IPS DF 19.7 (cell line): ENCODE measurements around the gene JUND.
"Not testable (repeated sequence)": the region's sequence is repeated elsewhere in the genome, so short reads cannot be mapped to it uniquely, and the experiment has no call there.

Experiments
- DNase-seq: peaks from one replicate; pipeline ENCODE4 v3.0.0-alpha.2; 2013; ENCODE audit warnings: low read depth, low spot score

Gene JUND

GRCh38 chr19:18281082-18282020, at the start of gene JUND:
Gene JUND, minus strand, starts transcription at chr19:18281622. Its CDS starts 138 bp downstream, at chr19:18281484.
- peak; percentile 50 for DNase-seq

- DNase-seq: no peak
These were observed 49.4 kb upstream of the JUND start for GRCh38 chr19:18330868-18331267.

DNA sequence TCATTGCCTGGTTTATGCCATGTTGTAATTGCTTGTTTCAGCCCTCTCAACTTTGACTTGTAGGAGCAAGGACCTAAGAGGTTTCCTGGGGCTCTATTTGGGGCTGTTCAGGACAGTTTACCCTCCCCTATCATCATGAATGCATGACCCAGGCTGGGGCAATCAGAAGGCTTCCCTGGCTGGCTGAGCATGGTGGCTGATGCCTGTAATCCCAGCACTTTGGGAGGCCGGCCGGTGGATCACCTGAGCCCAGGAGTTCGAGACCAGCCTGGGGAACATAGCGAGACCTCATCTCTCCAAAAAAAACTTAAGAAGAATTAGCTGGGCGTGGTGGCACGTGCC, 47.6 kb upstream of the JUND start:
- no peak for DNase-seq

DNA sequence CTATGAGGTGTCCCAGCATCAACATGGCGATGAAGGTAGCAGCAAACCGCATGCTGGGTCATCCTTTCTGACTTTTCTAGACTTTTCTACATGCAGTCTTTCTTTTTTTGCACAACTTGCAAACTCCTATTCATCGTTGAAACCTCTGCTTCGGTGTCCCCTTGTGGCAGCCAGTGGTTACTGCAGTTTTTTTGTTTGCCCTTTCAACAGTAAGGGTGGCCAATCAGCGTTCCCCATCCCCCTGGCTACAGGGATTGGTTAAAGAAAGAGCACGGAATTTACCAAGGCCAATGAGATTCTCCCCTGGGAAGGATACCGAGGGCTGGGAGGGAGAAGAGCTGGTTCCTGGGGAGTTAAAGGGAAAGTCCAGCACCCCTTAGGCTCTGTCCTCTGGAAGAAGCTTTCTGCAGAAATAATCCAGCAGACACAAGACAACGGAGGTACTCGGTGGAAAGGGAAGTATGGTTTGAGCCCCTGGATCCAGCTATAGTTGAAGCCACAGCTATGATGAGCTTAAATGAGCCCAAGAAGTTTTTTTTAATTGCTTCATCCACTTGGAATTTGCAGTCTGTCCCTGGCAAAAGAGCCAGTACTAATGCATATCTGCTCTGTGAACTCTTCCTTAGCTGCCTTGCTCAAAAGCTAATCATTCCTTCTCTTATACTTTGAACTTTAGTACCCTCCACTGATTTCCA, 47.1 kb upstream of the JUND start:
- peak; percentile 93 for DNase-seq

DNA sequence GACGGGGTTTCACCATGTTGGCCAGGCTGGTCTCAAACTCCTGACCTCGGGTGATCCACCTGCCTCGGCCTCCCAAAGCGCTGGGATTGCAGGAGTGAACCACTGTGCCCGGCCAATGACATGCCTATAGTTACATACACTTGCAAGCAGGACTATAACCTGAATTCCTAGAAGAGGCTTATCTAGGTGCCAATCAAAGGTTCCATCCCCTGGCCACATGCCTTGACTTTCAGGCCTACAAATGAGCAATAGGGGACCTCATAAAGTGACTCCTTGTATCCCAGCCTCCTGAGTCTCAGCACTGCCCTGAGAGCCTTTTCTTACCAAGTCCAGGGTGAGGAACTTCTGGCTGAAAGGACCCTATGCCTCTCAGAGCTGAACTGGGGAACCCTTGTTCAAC, 45.4 kb upstream of the JUND start:
- no peak for DNase-seq

GRCh38 chr19:18324373-18324731, 42.9 kb upstream of the JUND start:
- not testable (repeated sequence) for DNase-seq

- DNase-seq: peak; percentile 92
These were observed 41.5 kb upstream of the JUND start, which contains the start of gene LSM4 for GRCh38 chr19:18322759-18323460. Gene LSM4, minus strand, starts transcription at chr19:18323076. Its CDS starts 56 bp downstream, at chr19:18323020.

GRCh38 chr19:18322318-18322758, 40.9 kb upstream of the JUND start:
- no peak for DNase-seq

DNA sequence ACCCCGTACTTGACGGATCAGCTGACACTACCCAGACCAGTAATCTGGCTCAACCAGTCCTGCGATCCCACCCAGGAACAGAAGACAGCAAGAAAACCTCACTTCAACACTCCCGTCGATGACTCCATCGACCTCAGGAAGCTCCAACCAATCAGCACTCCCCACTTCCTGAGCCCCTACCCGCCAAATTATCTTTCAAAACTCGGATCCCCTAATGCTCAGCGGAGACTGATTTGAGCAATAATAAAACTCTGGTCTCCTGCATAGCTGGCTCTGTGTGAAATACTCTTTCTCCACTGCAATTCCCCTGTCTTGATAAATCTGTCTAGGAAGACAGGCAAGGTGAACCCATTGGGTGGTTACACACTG, 40.3 kb upstream of the JUND start:
- no peak for DNase-seq

DNA sequence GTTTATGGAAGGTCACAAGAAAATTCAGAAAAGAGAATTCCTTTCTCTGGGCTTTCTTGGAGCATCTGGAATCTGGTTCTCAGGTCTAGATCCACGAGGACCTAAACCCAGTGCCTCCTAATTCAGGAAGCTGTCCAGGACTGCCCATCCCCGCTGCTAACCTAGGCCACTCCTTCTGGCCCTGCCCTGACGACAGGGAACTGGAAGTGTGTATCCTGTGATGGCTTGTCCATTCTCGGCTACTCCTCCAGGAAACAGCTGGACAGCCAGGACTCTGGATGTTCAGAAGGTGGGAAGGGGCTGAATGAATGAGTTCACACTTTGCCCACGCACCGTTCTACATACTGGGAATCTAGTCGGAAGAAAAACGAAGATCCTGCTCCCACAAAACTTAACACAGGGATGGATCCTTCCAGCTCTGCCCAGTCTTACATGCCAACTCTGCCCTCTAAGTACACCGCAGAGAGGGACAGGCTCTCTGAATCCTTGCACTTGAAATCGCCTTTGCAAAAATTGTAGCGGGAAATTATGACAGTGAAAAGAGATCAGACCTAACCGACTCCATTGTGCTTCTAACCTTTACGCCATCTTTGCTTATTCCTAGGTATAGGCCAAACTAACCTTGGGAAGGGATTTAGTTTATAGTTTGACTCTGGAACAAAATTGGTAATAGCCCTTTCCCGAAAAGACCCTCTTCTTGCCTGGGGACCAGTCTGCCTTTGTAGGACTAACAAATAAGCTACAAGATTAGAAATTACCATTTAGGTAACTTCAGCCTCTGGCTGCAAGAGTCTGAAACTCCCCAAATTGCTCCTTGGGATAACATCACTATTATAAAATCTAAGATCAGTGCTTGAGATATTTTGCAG, 39.7 kb upstream of the JUND start:
- DNase-seq: no peak

- no peak for DNase-seq
These were observed 38.2 kb upstream of the JUND start for GRCh38 chr19:18319591-18320135.

GRCh38 chr19:18317961-18318800, 36.8 kb upstream of the JUND start:
- no peak for DNase-seq

- DNase-seq: no peak
These were observed 32.0 kb upstream of the JUND start for GRCh38 chr19:18313398-18313797.

- DNase-seq: no peak
These were observed 30.7 kb upstream of the JUND start for GRCh38 chr19:18312092-18312534.

DNA sequence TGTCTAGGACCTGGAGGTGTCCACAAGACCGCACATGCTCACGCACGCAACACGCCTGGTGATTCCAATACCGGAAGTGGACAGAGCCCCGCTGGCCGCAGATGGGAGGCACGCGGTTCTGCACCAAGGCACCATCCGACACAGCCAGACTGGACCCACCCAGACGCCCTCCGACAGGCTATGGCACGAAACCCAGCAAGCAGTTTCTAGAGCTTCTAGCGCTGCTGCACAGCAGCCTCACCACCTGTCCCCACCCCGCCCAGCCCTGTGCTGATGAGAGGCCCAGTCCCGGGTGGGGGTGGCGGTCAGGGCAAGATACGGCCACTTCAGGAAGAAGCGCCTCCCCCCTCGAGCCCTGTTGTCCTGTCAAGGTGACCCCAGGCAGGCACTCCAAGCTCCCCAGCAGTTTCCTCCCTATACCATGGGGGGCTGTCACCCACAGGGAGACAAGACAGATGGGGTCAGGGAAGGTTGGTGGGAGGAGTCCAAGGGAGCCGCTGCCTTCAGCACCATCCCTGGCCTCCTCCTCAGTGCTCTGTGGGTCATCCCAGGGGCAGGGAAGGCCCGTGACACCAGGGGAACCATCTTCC, 30.2 kb upstream of the JUND start:
- no peak for DNase-seq

DNA sequence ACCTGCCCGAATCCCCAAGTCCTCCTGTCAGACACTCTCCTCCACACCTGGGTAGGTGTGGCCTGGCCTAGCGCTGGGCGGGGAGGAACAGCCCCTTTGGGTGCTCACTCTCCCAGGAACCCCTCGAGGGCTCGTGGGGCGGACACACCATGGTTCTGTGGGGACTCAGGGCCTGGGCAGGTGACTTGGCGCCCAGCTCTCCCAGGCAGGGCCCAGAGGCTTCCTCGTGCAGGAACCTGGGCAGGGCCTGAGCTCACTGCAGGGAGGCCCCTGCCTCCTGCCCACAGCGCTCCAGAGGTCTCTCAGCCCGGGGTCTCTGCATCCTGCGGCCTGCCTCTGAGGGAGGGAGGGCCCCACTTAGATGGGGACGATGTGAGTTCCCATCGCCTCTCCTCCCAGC, 29.5 kb upstream of the JUND start:
- DNase-seq: no peak

DNA sequence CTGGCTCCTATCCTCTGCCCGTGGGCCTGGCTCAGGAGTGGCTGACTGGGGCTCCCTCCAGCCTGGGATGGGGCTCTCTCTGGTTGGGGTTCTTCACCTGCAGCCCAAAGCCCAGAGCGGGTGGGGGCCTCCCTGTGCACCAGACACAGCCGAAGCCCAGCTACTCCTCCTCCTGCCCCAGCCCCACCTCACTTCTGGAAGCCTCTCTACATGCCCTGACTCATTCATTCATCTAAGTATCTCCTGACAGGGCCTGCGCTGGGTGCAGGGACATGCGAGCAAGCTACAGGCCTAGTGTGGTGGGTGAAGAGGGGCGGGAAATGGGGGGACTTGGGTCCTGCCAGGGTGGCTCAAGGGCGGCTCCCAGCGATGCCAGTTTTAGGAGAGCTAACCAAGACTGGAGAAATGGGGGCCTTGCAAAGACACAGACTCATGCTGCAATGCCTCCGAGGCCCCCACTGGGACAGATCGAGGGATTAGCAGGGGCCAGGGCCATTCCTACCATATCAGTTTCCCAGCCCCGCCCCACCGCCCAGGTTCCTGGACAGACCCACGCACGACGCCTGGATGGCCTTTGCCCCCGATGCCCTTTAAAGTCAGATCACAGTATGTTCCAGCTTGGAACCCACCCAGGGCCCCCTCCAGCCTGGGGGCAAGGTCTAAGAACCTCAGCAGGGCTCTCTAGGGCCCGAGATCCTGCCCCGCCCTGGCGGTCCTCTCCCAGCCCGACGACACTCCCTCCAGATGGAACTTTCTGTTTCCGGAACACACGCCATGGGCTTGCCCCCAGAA, 28.9 kb upstream of the JUND start:
- no peak for DNase-seq

DNA sequence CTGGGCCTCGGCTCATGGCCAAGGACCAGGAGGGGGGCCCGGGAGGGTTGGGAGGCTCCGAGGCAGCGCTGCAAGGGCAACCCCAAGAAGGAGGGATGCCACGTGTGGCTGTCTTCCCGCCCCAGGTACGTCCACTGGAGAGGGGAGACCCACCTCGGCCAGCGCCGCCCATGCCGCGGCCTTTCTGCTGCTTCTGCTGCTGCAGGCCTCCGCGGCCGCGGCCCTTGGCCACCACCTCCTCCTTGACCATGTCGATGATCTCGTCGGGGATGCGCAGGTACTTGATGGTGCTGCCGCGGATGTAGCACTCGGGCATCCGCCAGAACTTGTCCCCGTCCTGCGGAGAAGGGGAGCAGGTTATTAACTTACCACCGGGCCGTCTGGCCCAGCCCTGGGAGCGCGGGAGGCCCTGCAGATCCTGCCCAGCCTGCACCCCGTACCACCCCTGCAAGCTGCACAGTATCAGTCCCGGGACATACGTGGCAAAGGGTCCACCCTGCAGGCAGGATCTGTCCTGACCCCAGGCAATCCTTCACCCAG, 28.2 kb upstream of the JUND start:
- no peak for DNase-seq

GRCh38 chr19:18308948-18309325, 27.5 kb upstream of the JUND start:
- DNase-seq: no peak
